ENCODE measurements around the gene VWA8.
A peak's percentile ranks its signal among the peaks of the same experiment; 100 is the strongest.
"Not testable (repeated sequence)": the region's sequence is repeated elsewhere in the genome, so short reads cannot be mapped to it uniquely, and the experiment has no call there.

The VWA8 gene

DNA sequence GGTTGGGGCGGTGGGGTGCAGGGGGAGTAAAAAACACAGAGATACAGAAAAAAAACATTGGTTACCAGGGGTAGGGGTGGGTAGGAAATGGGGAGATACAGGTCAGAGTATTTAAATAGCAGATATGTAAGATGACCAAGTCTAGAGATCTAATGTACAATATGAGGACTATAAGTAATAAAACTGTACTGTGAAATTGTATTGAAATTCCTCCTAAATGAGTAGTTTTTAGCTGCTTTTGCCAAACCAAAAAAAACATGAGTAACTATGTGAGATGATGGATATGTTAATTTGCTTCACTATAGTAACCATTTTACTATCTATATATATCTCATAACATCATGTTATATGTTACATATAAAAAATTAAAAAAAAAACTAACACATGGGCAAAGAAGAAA lies 29.6 kb downstream of the VWA8 start:
- H3K27ac ChIP-seq = no peak overlapping the region

DNA sequence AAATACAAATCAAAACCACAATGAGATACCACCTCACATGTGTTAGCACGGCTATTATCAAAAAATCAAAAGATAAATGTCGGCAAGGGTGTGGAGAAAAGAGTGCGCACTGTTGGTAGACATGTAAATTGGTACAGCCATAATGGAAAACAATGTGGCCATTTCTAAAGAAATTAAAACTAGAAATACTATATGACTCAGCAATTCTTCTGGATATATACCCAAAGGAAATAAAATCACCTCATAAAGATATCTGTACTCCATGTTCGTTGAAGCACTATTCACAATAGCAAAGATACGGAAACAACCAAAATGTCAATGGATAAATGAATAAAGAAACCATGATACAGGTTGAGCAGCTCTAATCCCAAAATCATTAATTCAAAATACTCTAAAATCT lies 30.8 kb downstream of the VWA8 start:
- H3K27ac ChIP-seq = no peak overlapping the region
- DNase-seq (ENCODE audit: low read depth, low spot score) = no peak

More for the DNA sequence above, 29.6 kb downstream of the VWA8 start:
- no peak for DNase-seq (ENCODE audit: low read depth, low spot score)

DNA sequence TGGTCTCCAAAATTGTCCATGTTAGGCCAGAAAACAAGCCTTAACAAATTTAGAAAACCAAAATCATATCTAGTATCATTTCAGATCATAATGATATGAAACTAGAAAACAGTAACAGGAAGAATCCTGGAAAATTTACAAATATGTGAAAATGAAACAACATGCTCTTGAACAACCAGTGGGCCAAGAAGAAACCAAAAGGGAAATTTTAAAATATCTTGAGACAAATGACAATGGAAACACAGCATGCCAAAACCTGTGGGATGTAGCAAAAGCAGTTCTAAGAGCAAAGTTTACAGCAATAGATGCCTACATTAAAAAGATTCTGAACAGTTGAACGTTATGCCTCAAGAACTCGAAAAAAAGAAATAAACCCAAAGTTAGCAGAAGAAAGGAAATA lies 32.6 kb downstream of the VWA8 start:
- DNase-seq (ENCODE audit: low read depth, low spot score) = no peak
- H3K27ac ChIP-seq = no peak overlapping the region

DNA sequence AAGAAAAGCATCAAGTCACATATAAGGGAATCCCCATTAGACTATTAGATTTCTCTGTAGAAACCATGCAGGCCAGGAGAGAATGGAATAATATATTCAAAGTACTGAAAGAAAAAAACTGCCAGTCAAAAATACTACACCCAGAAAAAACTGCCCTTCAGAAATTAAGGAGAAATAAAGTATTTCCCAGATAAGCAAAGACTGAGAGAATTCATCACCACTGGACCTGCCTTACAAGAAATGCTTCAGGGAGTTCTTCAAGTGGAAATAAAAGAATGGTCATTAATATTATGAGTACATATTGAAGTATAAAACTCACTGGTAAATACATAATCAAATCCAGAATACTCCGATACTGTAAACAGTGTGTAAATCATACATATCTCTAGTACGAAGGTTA lies 35.9 kb downstream of the VWA8 start:
- no peak for DNase-seq (ENCODE audit: low read depth, low spot score)
- H3K27ac ChIP-seq = no peak overlapping the region

DNA sequence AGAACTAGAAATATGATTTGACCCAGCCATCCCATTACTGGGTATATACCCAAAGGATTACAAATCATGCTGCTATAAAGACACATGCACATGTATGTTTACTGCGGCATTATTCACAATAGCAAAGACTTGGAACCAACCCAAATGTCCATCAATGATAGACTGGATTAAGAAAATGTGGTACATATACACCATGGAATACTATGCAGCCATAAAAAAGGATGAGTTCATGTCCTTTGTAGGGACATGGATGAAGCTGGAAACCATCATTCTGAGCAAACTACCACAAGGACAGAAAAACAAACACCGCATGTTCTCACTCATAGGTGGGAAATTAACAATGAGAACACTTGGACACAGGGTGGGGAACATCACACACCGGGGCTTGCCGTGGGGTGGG lies 38.0 kb downstream of the VWA8 start:
- not testable (repeated sequence) for DNase-seq (ENCODE audit: low read depth, low spot score); H3K27ac ChIP-seq

DNA sequence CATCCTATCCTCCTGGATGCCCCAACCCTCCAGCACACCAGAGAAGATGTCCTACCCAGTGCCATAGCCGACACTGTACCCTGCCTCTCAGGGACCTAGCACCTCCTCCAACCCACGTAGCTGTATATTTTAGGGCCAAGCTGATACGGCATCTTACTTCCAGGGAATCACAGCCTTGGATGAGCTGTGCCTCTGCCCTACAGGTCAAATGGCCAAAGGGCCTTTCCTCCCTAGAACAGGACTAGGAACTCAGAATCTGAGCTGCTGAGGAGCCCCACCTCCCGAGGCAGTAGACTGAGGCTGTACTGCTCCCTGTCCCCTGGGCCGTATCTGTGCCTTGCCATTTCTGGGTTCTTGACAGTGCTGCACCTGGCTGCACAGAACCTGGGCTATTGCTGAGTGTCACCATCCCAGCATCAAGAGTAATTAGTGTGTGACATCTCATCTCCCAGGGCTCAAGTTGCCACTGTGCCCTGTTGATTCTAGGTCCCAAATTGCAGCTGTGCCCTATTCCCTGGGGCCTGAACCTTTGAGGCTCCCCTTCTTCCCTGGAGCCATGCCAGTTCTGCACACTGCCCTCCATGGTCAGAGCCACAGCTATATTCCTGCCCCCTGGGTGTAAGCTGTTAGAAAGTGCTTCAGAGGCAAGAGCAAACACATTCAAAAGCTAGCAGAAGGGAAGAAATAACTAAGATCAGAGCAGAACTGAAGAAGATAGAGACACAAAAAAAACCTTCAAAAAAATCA lies 41.0 kb downstream of the VWA8 start:
- H3K27ac ChIP-seq = no peak overlapping the region
- no peak for DNase-seq (ENCODE audit: low read depth, low spot score)

DNA sequence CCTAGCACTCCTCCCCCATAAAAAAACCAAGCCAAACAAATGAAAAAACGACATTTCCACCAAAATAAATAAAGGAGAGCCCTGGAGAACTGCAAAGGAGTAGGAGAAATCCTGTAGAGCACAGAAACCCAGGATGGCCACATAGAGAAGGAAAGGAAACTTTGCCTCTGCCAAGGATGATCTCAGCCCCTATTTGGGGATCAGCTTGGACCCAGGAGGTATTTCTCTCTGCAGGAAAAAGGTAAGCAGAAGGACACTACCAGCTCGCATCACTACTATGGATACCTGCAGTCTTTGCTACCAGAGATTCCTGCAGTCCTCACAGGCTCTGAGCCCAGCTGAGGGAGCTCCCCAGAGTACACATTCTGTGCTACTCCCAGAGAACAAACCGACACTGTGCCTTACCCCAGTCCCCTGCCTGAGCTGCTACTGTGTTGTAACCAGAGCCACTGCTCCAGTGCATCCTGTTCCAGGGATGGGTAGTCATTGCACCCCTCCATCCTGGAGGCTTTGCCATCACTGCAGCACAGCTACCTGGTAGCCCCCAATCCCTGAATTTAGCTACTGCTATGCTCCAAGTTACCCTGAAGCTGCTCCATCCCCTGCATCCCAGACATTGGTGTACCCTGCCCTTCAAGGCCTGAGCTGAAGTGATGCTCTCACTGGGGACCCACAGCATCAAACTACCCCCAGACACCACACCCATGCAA lies 41.7 kb downstream of the VWA8 start:
- no peak for DNase-seq (ENCODE audit: low read depth, low spot score)
- no peak overlapping the region for H3K27ac ChIP-seq

DNA sequence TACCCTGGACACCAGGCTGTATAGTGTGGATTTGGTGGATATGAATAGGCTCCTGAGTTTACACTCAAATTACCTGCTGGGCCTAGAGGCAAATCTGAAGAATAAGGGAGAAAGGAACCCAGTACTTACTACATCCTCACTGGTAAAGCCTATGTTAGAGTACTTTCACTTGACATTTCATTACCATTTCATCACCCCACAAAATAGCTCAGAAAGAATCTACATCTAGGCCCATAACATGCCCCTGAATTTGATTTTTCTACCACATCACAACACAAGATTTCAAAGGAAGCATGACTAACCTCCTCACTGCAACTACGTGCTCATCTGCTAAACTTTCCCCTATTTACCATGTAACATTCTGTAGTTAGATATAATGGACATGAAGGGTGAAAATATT lies 43.3 kb downstream of the VWA8 start:
- peak overlapping the region; percentile 62 for H3K27ac ChIP-seq
- no peak for DNase-seq (ENCODE audit: low read depth, low spot score)

DNA sequence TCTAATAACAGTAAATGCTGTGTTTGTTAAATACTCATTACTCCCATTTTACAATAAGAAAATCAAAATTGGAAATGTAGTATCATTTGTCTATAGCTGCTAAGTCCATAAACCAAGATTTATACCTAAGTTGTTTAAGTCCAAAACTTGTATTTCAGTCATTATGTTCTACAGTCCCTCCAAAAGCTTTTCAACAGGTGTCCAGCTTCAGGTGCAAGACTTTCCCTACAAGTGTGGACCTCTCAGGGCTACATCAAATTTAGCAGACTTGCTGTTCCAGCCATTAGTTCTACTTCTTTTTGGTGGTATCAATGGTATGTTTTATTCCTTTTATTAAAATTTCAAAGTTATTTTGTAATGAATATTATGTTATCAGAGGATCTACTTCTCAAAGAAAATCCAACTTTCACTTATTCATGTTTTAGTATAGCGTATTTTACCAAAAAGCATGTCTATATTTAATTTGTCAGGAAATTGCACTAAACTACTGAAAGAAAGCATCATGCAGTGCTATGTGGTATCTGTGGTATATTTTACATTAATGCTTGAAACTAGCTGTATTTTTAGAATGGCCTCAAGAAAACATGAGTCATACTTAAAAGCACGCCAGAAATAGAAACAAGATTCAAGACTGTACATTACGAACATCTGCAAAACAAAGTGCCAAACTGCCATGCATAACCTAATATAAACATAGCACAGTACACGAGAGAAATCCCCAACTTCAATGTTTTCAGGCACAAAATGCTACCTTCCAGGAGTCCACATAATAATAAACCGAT lies 44.5 kb downstream of the VWA8 start:
- no peak for DNase-seq (ENCODE audit: low read depth, low spot score)
- H3K27ac ChIP-seq = peak overlapping the region; percentile 62

DNA sequence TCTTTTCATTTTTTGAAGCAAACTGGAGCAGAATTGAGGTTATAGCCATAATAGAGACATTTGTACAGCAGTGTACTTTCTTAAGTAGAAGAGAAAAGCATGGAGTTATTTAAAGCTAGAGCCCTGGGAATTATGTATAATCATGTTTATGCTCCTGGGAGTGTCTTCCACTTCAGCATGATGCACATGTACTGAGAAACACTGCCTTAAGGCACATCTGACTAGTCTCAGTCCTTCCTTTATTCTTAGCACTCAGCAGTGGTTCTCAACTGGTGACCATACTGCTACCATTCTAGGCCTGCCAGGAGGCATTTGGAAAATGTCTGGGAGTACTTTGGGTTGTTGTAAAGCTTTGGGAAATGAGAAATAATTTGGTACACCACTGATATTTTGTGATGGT lies 45.8 kb downstream of the VWA8 start:
- H3K27ac ChIP-seq = peak overlapping the region; percentile 23

DNA sequence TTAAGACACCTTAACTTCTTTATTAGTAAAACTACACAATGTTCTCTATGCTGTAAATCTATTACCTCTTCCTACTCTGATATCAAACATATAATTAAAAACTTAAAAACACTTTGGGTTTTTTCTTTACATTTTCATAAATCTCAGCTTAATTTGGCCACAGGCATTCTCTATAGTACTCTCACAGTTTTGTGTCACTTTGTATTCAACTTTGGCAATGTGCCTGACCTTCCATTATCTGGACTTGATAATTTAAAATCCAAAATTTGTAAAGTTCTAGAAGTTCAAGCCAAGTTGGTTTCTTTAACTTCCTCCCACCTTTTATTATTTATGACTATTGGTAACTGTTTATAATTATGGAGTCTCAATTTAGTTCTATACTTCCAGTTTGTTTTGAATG lies 46.4 kb downstream of the VWA8 start:
- no peak for DNase-seq (ENCODE audit: low read depth, low spot score)
- peak overlapping the region; percentile 23 for H3K27ac ChIP-seq

More for the DNA sequence above, 45.8 kb downstream of the VWA8 start:
- peak; percentile 39 for DNase-seq (ENCODE audit: low read depth, low spot score)

DNA sequence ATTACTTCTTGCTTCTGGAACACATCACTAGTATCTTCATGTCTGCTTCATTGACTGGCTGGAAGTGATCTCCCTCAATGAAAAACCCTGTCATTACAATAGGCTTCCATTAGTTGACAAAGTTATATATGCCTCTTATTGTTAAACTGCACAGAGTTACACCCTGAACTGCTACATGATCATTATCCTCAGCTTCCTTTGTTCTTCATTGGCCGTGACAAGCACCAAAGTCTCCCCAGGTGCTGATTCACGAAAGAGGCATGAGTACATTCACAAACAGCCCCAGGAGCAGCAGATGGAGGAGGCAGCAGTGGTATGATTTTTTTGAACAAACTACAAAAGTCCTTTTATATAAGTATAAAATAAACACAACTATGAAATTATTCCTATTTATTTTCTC lies 51.4 kb downstream of the VWA8 start:
- DNase-seq (ENCODE audit: low read depth, low spot score) = peak; percentile 37
- peak overlapping the region; percentile 5 for H3K27ac ChIP-seq

DNA sequence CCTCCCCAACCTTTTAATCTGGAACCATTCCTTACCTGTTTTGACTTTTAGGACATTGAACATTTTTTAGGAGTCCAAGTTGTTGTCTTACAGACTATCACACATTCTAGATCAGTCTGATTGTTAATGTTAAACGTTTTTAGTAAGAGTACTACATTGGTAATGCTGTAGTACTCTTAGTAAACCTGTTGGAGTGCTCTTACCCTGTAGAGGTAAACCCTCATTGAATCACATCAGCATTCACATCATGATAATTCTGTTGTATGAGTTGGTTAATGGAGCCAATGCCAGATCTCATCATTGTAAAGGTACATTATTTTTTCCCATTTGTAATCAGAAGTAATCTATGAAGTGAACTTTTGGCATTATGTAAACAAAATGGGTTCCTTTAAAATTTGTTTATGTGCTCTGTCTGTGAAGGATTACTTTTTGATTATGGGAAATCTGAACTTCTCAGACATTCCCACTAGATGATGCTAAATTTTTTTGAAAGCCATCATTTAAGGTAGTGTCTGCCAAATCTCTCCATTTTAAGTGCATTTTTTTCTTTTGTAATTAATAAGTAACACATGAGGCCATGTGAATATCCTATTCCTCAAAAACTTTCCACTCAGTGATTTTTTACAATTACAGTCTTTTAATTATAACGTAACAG lies 55.2 kb downstream of the VWA8 start:
- no peak for DNase-seq (ENCODE audit: low read depth, low spot score)
- no peak overlapping the region for H3K27ac ChIP-seq

DNA sequence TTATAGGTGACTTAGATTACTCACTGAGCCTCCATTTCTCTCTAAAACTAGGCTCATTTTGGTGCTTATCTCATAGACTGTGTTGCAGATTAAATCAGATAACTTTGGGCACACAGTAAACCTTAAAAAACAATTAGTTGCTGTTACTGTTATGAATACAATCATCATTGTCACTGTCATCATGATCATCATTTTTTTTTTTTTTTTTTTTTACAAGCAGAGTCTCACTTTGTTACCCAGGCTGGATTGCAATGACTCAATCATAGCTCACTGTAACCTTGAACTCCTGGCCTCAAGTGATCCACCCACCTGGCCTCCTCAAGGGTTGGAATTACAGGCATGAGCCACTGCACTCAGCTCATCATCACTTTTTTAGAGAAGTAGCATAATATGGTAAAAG lies 60.0 kb downstream of the VWA8 start:
- H3K27ac ChIP-seq = no peak overlapping the region
- DNase-seq (ENCODE audit: low read depth, low spot score) = no peak

DNA sequence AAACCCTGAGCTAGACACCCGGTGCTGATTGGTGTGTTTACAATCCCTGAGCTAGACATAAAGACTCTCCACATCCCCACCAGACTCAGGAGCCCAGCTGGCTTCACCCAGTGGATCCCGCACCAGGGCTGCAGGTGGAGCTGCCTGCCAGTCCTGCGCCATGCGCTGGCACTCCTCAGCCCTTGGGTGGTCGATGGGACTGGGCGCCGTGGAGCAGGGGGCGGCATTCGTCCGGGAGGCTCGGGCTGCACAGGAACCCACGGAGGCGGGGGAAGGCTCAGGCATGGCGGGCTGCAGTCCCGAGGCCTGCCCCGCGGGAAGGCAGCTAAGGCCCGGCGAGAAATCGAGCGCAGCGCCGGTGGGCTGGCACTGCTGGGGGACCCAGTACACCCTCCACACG lies 62.5 kb downstream of the VWA8 start:
- H3K27ac ChIP-seq; DNase-seq (ENCODE audit: low read depth, low spot score): not testable (repeated sequence)

DNA sequence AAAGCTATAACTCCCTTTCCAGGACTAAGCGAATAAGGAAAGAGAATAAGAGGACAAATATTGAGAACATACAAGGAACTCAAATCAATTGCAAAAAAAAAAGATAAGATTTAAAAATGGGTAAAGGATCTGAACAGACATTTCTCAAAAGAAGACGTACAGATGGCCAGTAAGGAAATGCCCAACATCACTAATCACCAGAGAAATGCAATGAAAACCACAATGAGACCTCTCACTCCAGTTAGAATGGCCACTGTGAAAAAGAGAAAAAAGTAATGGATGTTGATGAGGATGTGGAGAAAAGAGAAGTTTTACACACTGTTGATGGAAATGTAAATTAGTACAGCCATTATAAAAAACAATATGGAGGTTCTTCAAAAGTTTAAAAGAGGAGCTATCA lies 63.8 kb downstream of the VWA8 start:
- H3K27ac ChIP-seq = no peak overlapping the region
- no peak for DNase-seq (ENCODE audit: low read depth, low spot score)

DNA sequence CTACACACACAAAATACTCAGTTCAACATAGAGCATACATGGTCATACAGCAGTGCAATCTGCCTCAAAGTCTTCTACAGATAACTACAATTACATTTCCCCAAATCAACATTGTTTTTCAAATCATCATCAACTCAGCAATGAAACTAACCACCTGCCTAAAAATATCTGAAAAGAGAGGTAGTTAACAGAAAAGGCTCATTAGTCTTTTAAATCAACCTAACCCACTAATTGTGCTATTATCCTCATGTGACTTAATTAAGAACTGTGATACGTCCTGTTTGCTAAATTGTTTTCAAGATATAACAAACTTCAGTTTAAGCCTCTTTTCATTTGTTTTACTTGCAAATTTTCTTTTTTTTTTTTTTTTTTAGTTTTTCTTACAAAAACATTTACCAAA lies 65.4 kb downstream of the VWA8 start:
- H3K27ac ChIP-seq = no peak overlapping the region
- DNase-seq (ENCODE audit: low read depth, low spot score) = no peak

DNA sequence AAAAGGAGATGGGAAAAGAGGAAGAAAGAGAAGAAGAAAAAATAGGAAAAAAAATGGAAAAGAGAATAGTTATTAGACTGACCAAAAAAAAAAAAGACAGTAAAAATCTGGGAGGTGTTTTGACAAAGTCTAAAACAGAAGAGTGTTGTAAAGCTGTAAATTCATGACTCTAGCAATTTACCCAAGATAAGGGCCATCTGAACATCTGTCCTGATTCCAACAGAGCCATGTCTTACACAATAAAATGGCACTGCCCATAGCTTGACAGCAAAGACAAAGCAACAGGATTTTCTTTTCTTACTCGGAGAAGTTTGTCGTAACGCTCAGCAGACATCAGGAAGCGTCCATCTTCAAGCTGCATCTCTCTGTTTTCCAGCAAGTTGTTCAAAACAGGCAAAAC lies 69.8 kb downstream of the VWA8 start:
- DNase-seq (ENCODE audit: low read depth, low spot score) = no peak
- H3K27ac ChIP-seq = no peak overlapping the region

DNA sequence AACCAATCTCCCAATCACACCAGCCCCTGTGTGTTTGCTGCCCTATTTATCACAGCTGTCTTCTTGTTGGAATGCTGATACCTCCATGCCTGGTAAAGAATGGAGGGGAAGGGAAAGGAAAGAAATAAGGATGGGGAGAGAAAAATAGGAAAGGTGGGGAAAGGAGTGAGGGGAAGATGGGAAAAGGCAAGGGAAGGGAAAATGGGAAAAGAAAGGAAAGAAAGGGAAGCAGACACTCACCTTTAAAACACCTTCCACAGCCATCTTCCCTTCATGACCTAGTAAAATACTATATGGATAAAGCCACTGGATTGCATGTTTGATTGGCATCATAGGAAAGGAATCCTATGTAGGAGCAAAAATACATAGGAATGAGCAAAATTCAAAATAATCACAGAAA lies 77.8 kb downstream of the VWA8 start:
- no peak for DNase-seq (ENCODE audit: low read depth, low spot score)
- H3K27ac ChIP-seq = no peak overlapping the region

DNA sequence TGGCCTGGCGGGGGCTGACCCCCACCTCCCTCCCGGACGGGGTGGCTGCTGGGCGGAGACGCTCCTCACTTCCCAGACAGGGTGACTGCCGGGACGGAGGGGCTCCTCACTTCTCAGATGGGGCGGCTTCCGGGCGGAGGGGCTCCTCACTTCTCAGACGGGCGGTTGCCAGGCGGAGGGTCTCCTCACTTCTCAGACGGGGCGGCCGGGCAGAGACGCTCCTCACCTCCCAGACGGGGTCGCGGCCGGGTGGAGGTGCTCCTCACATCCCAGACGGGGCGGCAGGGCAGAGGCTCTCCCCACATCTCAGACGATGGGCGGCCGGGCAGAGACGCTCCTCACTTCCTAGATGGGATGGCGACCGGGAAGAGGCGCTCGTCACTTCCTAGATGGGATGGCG lies 79.0 kb downstream of the VWA8 start:
- not testable (repeated sequence) for DNase-seq (ENCODE audit: low read depth, low spot score); H3K27ac ChIP-seq

DNA sequence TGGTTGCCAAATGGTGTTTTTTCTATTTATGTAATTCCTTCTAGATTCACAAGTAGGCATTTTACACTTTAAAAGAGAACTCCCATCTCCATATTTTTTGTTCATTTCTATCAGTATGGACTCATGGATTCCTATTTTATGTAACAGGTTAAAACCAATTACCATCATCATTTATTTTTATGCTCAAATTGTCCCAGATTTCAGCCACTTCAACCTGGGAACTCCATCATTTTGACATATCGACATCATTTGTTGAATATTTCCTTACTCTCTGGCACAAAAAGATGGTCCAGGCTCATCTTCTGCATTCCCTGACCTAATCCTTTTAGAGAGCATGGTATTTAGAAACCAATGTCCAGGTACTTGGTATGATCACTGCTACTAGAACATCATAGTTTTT lies 79.9 kb downstream of the VWA8 start:
- DNase-seq (ENCODE audit: low read depth, low spot score) = no peak
- H3K27ac ChIP-seq = no peak overlapping the region

Measured in epithelial cell of prostate (primary cell).